ENCODE measurements around the gene DEFB112. TPM values are rescaled to one million over a fixed set of nuclear protein-coding genes. Genes with fewer than 3 reads are reported as not detected.

The DEFB112 gene
- total and polyA plus RNA-seq, 9 of the 15 experiments (the other 6 are each of a cell fraction or from before 2014, with no cell fraction given), result not detected

DNA sequence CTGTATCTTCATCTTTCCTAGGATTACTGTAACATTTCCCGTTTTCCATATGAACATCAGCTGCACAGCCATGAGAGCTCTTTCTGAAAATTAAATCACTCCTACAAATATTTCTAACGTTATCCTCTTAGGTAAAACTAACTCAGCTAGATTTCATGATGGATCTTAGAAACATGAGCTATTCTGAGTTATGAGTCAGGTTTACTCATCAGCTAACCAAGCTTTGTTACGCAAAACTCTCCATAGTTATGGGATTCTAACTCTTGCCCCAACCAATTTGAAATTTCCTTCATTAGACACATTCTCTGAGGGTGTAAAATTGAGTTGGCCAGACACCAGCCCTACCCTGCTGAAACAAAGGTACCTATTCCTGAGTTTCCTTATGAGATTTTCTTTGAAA lies 41.9 kb downstream of the DEFB112 start:
- Histone ChIP-seq H3K27ac (ENCODE audit: extremely low read depth, low read depth, low read length) (no peak overlapping the region), H3K4me3 (no peak overlapping the region), H3K9me1 (ENCODE audit: control insufficient read depth, insufficient read depth, low read length) (no peaks in the 10 kb centered on the region), H4K20me1 (replicated peaks; ENCODE audit: control insufficient read depth, insufficient read depth, low read length) (no peaks in the 10 kb centered on the region), H3K36me3 (ENCODE audit: control insufficient read depth, insufficient read depth, low read length) (no peaks in the 10 kb centered on the region), H3K9me3 (replicated peaks; ENCODE audit: control insufficient read depth, insufficient read depth, low read depth, low read length) (no peaks in the 10 kb centered on the region), H3K4me2 (ENCODE audit: insufficient read depth, low read length) (no peak overlapping the region), H2AFZ (ENCODE audit: low read depth, low read length) (no peak overlapping the region), H3K9ac (ENCODE audit: insufficient read depth in 1 of 2, low read depth in 2 of 2, low read length in 2 of 2) (no peak overlapping the region), H3K27me3 (ENCODE audit: control insufficient read depth in 2 of 2, insufficient read depth in 2 of 2, low read length in 2 of 2) (no peaks in the 10 kb centered on the region), H3K79me2 (ENCODE audit: control insufficient read depth, insufficient read depth, low read length) (no peaks in the 10 kb centered on the region), H3K4me1 (replicated peaks in 1 of 2; ENCODE audit: control insufficient read depth in 2 of 2, insufficient read depth in 2 of 2, low read length in 2 of 2) (no peaks in the 10 kb centered on the region)
- WGBS (ENCODE audit: insufficient coverage, low coverage, missing lambda C conversion rate), result 0% methylated on average over 3 of the region's 3 CpGs
- in situ Hi-C loops (cut with MboI) (no loop called here), intact Hi-C loops (cut with micrococcal nuclease) (no loop called here)
- FAIRE-seq (no peak), DNase-seq (ENCODE audit: extremely low read depth in 1 of 4, low spot score in 3 of 4) (no peak), ATAC-seq (no peak)
- ChIA-PET POLR2A (interaction anchor here (0.6 to 1.1 kb wide), 3 partner anchors 11 to 1266 kb away, joined by 3 read pairs; no protein-coding TSS in a partner anchor), CTCF (ENCODE audit: low intra/inter-chr PET ratio) (no interaction called here)
- BruUV-seq (replicated peaks), result no TSS peak
- no peak for TF ChIP-seq POLR3A (IDR thresholded peaks at IDR 0.05; ENCODE audit: borderline replicate concordance, extremely low read depth, insufficient read depth, insufficient read length)
- no peak for TF ChIP-seq HDAC1 (IDR thresholded peaks at IDR 0.05)
- TF ChIP-seq, protein P1, sequence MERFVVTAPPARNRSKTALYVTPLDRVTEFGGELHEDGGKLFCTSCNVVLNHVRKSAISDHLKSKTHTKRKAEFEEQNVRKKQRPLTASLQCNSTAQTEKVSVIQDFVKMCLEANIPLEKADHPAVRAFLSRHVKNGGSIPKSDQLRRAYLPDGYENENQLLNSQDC (CRISPR knock-in tag; IDR thresholded peaks at IDR 0.05), result no peak
- TF ChIP-seq, protein P2, sequence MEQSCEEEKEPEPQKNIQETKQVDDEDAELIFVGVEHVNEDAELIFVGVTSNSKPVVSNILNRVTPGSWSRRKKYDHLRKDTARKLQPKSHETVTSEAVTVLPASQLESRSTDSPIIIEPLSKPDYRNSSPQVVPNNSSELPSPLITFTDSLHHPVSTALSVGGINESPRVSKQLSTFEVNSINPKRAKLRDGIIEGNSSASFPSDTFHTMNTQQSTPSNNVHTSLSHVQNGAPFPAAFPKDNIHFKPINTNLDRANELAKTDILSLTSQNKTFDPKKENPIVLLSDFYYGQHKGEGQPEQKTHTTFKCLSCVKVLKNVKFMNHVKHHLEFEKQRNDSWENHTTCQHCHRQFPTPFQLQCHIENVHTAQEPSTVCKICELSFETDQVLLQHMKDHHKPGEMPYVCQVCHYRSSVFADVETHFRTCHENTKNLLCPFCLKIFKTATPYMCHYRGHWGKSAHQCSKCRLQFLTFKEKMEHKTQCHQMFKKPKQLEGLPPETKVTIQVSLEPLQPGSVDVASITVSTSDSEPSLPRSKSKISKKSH (CRISPR knock-in tag; IDR thresholded peaks at IDR 0.05), result no peak
- TF ChIP-seq JUND (IDR thresholded peaks at IDR 0.05; ENCODE audit: borderline replicate concordance, low read depth, low read length), result no peak
- TF ChIP-seq JUND (tag; IDR thresholded peaks at IDR 0.05; ENCODE audit: borderline replicate concordance, low read depth, low read length), result no peak
- no peak for TF ChIP-seq HEY1 (CRISPR knock-in tag; IDR thresholded peaks at IDR 0.05; ENCODE audit: borderline replicate concordance)
- TF ChIP-seq CBX8 (IDR thresholded peaks at IDR 0.05; ENCODE audit: borderline replicate concordance, extremely low read depth, low read depth, low read length, poor library complexity, severe bottlenecking), result no peak
- no peak for TF ChIP-seq CHCHD3 (CRISPR knock-in tag; IDR thresholded peaks at IDR 0.05)
- no peak for TF ChIP-seq HMGN3 (IDR thresholded peaks at IDR 0.05; ENCODE audit: borderline replicate concordance, extremely low read depth, insufficient read length, low read depth, low read length)
- no peak for TF ChIP-seq ZNF282 (CRISPR knock-in tag; IDR thresholded peaks at IDR 0.05)
- TF ChIP-seq PURB (CRISPR knock-in tag; IDR thresholded peaks at IDR 0.05; ENCODE audit: low read depth), result no peak
- no peak for TF ChIP-seq SMARCC2 (IDR thresholded peaks at IDR 0.05; ENCODE audit: low read depth)
- TF ChIP-seq, protein P3, sequence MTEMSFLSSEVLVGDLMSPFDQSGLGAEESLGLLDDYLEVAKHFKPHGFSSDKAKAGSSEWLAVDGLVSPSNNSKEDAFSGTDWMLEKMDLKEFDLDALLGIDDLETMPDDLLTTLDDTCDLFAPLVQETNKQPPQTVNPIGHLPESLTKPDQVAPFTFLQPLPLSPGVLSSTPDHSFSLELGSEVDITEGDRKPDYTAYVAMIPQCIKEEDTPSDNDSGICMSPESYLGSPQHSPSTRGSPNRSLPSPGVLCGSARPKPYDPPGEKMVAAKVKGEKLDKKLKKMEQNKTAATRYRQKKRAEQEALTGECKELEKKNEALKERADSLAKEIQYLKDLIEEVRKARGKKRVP (CRISPR knock-in tag; IDR thresholded peaks at IDR 0.05), result no peak
- no peak for TF ChIP-seq ZNF695 (CRISPR knock-in tag; IDR thresholded peaks at IDR 0.05)
- TF ChIP-seq HNRNPH1 (optimal IDR thresholded peaks at IDR 0.05; ENCODE audit: low read depth, low read length), result no peak
- TF ChIP-seq LCOR (CRISPR knock-in tag; IDR thresholded peaks at IDR 0.05), result no peak
- no peak for TF ChIP-seq SMARCA4 (IDR thresholded peaks at IDR 0.05)
- no peak for TF ChIP-seq WHSC1 (IDR thresholded peaks at IDR 0.05; ENCODE audit: low read length)
